BLaER1 treated with 17β-estradiol and CSF1 and Interleukin-3, amounts not matched to agents 10 nM and 100 nM (cell line): ENCODE results near the gene C19orf81.

Source experiments
- H3K27ac ChIP-seq, 11 experiments: shearing (Covaris generic); formaldehyde crosslinking; 2 replicates each; pipeline ENCODE4 v1.8.1; 2022
- H3K27me3 ChIP-seq, 11 experiments: shearing (Covaris generic); formaldehyde crosslinking; 2 replicates each; pipeline ENCODE4 v1.8.1; 2022
- H3K36me3 ChIP-seq, 11 experiments: shearing (Covaris generic); formaldehyde crosslinking; 2 replicates each; pipeline ENCODE4 v1.8.1; 2022
- H3K4me1 ChIP-seq, 10 experiments: shearing (Covaris generic); formaldehyde crosslinking; 2 replicates each; pipeline ENCODE4 v1.8.1; 2022
- H3K4me2 ChIP-seq, 11 experiments: shearing (Covaris generic); formaldehyde crosslinking; 2 replicates each; pipeline ENCODE4 v1.8.1; 2022
- H3K4me3 ChIP-seq, 10 experiments: shearing (Covaris generic); formaldehyde crosslinking; 2 replicates each; pipeline ENCODE4 v1.8.1; 2022
- H3K9ac ChIP-seq, 11 experiments: shearing (Covaris generic); formaldehyde crosslinking; 2 replicates each; pipeline ENCODE4 v1.8.1; 2022
- H3K9me3 ChIP-seq, 11 experiments: shearing (Covaris generic); formaldehyde crosslinking; replicated peaks in 1 of 11; 2 replicates each; pipeline ENCODE4 v1.8.1; 2022
- H4K20me1 ChIP-seq, 11 experiments: shearing (Covaris generic); formaldehyde crosslinking; 2 replicates each; pipeline ENCODE4 v1.8.1; 2022
- Cebpa-rat ChIP-seq, 11 experiments: shearing (Covaris generic); IDR thresholded peaks; 2 replicates each; pipeline ENCODE4 v1.8.1; 2022

The C19orf81 gene

DNA sequence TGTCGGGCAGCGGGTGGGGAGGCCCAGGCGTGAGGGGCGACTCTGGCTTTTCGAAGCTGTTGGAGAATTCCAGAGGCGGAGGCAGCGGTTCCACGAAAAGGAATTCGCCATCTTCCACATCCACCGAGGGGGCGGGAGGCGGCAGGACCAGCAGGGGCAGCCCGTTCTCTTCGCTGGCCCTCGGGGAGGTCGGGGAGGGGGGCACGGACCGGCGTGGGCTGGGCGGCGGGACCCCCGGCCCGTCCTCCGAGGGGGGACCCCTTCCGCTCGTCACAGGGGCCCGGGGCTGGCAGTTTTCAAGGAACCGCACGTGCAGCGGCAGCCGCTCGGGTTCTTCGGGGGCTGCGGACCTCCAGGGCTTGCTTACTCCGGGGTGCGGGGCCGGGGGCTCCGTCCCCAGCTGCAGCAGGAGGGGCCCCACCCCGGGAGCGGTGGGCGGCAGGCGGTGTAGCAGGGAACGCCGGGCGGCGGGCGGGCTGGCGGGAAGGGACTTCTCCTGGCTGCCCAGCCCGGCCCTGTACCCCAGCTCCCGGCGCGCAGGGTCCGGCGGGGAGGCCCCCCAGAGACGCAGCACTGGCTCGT is 18.0 kb downstream of the C19orf81 start:
- Histone ChIP-seq H3K9ac (no peak overlapping the region), H4K20me1 (peaks cover 0 to 75% (median 30%) of the 10 kb centered on the region in 11 experiments; a peak in 15 of 22 replicates), H3K4me2 (no peak overlapping the region), H3K27ac (no peak overlapping the region), H3K4me1 (peaks cover 0 to 19% (median 8%) of the 10 kb centered on the region in 10 experiments; a peak in 14 of 20 replicates), H3K27me3 (peaks cover 28 to 42% (median 32%) of the 10 kb centered on the region in 11 experiments), H3K36me3 (peaks cover 0 to 19% (median 0%) of the 10 kb centered on the region in 11 experiments; a peak in 10 of 22 replicates), H3K4me3 (no peak overlapping the region), H3K9me3 (peaks cover 0 to 7% (median 0%) of the 10 kb centered on the region in 11 experiments; a peak in 5 of 22 replicates)
- TF ChIP-seq Cebpa-rat (IDR thresholded peaks at IDR 0.05), result no peak

DNA sequence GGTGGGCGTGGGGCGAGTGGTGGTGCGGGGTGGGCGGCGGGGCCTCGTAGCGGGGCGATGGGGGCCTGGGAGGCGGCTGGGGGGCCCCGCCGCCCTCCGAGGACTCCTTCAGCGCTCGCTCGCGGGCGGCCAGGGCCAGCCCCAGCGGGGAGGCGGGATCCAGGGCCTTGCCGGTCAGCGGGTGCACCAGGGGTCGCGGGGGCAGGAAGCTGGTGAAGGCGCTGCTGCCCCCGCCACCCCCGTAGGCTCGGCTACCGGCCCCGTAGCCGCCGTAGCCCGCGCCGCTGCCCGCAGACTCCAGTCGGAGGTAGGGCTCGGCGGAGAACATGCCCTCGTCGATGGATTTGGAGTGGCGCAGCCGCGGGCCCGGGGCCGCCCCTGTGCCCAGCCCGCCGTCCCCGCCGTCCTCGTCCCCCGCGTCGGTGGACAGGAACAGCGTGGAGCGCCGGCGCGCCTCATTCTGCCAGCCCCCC is 18.6 kb downstream of the C19orf81 start:
- H3K27ac ChIP-seq, result no peak overlapping the region
- no peak overlapping the region for H3K9ac ChIP-seq
- no peak overlapping the region for H3K4me2 ChIP-seq
- peaks cover 0 to 7% (median 0%) of the 10 kb centered on the region in 11 experiments; a peak in 5 of 22 replicates for H3K9me3 ChIP-seq
- H3K4me3 ChIP-seq, result no peak overlapping the region
- H3K4me1 ChIP-seq, result peaks cover 0 to 18% (median 8%) of the 10 kb centered on the region in 10 experiments; a peak in 14 of 20 replicates
- peaks cover 0 to 70% (median 30%) of the 10 kb centered on the region in 11 experiments; a peak in 15 of 22 replicates for H4K20me1 ChIP-seq
- no peak for TF ChIP-seq Cebpa-rat (IDR thresholded peaks at IDR 0.05)
- peaks cover 28 to 42% (median 32%) of the 10 kb centered on the region in 11 experiments for H3K27me3 ChIP-seq
- peaks cover 0 to 19% (median 0%) of the 10 kb centered on the region in 11 experiments; a peak in 10 of 22 replicates for H3K36me3 ChIP-seq

DNA sequence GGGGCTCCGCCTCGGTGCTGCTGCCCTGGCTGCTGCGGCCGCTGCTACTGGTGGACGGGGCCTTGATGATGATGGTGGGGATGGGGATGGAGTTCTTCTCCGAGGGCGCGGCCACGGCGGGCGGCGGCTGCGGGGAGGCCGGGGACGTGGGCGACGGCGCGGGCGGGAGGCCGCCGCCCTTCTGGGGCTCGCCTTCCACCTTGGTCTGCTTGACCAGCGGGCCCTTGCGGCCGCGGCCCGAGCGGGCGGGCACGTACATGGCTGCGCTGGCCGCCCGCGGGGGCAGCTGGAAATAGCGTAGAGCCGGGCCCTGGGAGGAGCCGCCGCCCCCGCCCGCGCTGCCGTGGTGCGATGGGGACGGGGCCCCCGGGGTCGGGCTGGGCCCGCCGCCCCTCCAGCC is 19.2 kb downstream of the C19orf81 start:
- TF ChIP-seq Cebpa-rat (IDR thresholded peaks at IDR 0.05), result no peak
- Histone ChIP-seq H4K20me1 (peaks cover 0 to 68% (median 30%) of the 10 kb centered on the region in 11 experiments; a peak in 14 of 22 replicates), H3K4me1 (peaks cover 0 to 13% (median 6%) of the 10 kb centered on the region in 10 experiments; a peak in 14 of 20 replicates), H3K27me3 (peaks cover 28 to 42% (median 32%) of the 10 kb centered on the region in 11 experiments), H3K9ac (no peak overlapping the region), H3K4me3 (no peak overlapping the region), H3K9me3 (peaks cover 0 to 7% (median 0%) of the 10 kb centered on the region in 11 experiments; a peak in 5 of 22 replicates), H3K4me2 (no peak overlapping the region), H3K27ac (no peak overlapping the region), H3K36me3 (peaks cover 0 to 19% (median 0%) of the 10 kb centered on the region in 11 experiments; a peak in 10 of 22 replicates)

DNA sequence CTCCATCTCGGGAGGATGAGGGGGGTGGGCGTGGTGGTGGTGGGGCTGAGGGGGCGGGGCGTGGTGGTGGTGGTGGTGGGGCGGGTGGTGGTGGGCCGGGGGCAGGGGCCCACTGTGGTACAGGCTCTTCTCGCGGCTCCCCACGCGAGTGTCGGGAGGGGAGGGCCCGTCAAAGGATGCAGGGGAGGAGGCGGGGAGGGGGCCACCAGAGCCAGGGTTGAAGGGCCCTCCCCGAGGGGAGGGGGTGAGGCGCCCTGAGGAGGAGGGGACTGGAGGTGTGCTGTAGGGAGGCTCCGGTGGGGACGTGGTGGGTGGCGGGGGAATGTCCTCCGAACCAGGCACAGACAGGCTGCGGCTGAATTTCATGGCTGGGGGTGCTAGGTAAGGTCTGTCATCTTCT is 19.6 kb downstream of the C19orf81 start:
- no peak overlapping the region for H3K27ac ChIP-seq
- H3K36me3 ChIP-seq, result peaks cover 0 to 19% (median 0%) of the 10 kb centered on the region in 11 experiments; a peak in 10 of 22 replicates
- peaks cover 0 to 7% (median 0%) of the 10 kb centered on the region in 11 experiments; a peak in 5 of 22 replicates for H3K9me3 ChIP-seq
- peaks cover 0 to 11% (median 6%) of the 10 kb centered on the region in 10 experiments; a peak in 14 of 20 replicates for H3K4me1 ChIP-seq
- H3K27me3 ChIP-seq, result peaks cover 28 to 42% (median 32%) of the 10 kb centered on the region in 11 experiments
- H4K20me1 ChIP-seq, result peaks cover 0 to 64% (median 30%) of the 10 kb centered on the region in 11 experiments; a peak in 13 of 22 replicates
- H3K4me3 ChIP-seq, result no peak overlapping the region
- TF ChIP-seq Cebpa-rat (IDR thresholded peaks at IDR 0.05), result no peak
- H3K4me2 ChIP-seq, result no peak overlapping the region
- H3K9ac ChIP-seq, result no peak overlapping the region

DNA sequence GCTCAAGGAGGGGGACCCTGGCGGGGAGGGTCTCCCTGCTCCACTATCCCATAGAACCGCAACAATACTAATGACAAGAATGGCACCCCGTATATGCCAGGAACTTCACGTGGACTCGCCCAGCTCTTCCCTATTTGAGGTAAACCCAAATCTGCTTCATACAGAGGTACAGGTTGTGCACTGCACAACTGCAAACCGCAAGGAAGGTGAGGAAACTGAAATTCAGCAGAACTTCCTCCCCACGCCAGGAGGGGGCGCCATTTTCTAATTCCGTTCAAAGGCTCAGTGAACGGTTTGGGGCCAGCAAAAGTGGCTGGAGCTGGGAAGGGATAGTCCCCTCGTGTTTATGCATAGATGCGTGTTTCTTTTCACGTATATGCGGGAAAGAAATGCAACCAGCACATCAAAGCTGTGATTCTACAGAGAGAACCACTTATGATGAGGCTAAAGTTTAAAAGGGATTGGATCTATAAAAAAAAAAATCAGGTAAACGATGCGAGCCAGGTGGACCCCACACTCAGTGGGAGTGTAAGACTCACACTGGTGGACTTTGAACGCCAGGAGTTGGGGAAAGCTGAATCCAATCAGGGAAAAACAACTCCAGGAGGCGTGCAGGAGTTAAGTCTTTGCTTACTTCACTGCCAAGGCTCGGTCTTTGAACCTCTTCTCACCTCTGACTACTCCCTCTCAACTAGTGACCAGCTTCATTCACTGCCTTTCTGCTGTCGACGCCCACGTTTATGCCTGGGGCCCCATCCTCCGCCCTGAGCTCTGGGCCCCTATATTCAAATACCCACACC is 20.3 kb downstream of the C19orf81 start:
- Histone ChIP-seq H3K4me2 (no peak overlapping the region), H4K20me1 (peaks cover 0 to 64% (median 30%) of the 10 kb centered on the region in 11 experiments; a peak in 13 of 22 replicates), H3K9me3 (peaks cover 0 to 2% (median 0%) of the 10 kb centered on the region in 11 experiments; a peak in 4 of 22 replicates), H3K9ac (no peak overlapping the region), H3K4me1 (peaks cover 0 to 11% (median 6%) of the 10 kb centered on the region in 10 experiments; a peak in 14 of 20 replicates), H3K27me3 (peaks cover 28 to 42% (median 32%) of the 10 kb centered on the region in 11 experiments), H3K27ac (no peak overlapping the region), H3K36me3 (peaks cover 0 to 16% (median 0%) of the 10 kb centered on the region in 11 experiments; a peak in 10 of 22 replicates), H3K4me3 (no peak overlapping the region)
- no peak for TF ChIP-seq Cebpa-rat (IDR thresholded peaks at IDR 0.05)

DNA sequence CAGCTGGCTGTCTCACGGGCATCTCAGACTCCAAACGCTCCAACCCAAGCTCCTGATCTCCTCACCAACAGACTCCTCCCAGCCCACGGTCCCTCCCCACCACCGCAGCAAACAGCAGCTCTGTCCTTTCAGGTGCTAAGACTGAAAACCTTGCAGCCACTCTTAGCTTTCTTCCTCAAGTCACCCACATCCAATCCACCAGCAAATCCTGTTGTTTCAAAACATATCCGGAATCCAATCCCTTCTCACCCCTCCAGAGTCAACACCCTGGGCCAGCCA is 20.8 kb downstream of the C19orf81 start:
- H3K36me3 ChIP-seq, result peaks cover 0 to 17% (median 0%) of the 10 kb centered on the region in 11 experiments; a peak in 10 of 22 replicates
- H3K4me1 ChIP-seq, result peaks cover 0 to 11% (median 6%) of the 10 kb centered on the region in 10 experiments; a peak in 14 of 20 replicates
- no peak overlapping the region for H3K4me2 ChIP-seq
- no peaks in the 10 kb centered on the region for H3K9me3 ChIP-seq
- peaks cover 28 to 40% (median 32%) of the 10 kb centered on the region in 11 experiments for H3K27me3 ChIP-seq
- peaks cover 0 to 62% (median 30%) of the 10 kb centered on the region in 11 experiments; a peak in 13 of 22 replicates for H4K20me1 ChIP-seq
- H3K4me3 ChIP-seq, result no peak overlapping the region
- no peak overlapping the region for H3K27ac ChIP-seq
- TF ChIP-seq Cebpa-rat (IDR thresholded peaks at IDR 0.05), result no peak
- H3K9ac ChIP-seq, result no peak overlapping the region

DNA sequence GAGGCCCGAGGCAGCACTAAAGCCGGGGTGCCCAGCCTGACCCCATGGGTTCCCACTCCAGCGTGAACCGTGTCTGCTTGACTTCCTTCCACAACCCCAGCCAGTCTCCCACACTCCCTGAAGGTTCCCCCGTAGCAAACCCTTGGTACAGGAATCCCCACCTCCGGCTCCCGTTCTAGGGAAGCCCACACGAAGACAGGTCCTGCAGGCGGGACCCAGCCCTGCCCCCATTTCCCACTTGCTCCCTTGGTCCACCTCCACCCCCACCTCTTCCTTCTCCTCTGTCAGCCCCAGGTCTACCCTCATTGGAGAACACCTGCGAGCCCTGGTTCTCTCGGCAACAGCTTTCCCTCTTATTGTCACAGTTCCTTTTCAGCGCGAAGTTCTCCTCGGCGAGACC is 23.9 kb downstream of the C19orf81 start:
- peaks cover 0 to 4% (median 0%) of the 10 kb centered on the region in 10 experiments; a peak in 1 of 20 replicates for H3K4me1 ChIP-seq
- TF ChIP-seq Cebpa-rat (IDR thresholded peaks at IDR 0.05), result no peak
- H3K4me3 ChIP-seq, result no peak overlapping the region
- no peak overlapping the region for H3K4me2 ChIP-seq
- H3K27ac ChIP-seq, result no peak overlapping the region
- peaks cover 0 to 40% (median 25%) of the 10 kb centered on the region in 11 experiments; a peak in 13 of 22 replicates for H3K36me3 ChIP-seq
- no peak overlapping the region for H3K9ac ChIP-seq
- no peaks in the 10 kb centered on the region for H3K9me3 ChIP-seq
- peaks cover 0 to 35% (median 16%) of the 10 kb centered on the region in 11 experiments; a peak in 13 of 22 replicates for H4K20me1 ChIP-seq
- peaks cover 5 to 10% (median 6%) of the 10 kb centered on the region in 11 experiments; a peak in 21 of 22 replicates for H3K27me3 ChIP-seq

DNA sequence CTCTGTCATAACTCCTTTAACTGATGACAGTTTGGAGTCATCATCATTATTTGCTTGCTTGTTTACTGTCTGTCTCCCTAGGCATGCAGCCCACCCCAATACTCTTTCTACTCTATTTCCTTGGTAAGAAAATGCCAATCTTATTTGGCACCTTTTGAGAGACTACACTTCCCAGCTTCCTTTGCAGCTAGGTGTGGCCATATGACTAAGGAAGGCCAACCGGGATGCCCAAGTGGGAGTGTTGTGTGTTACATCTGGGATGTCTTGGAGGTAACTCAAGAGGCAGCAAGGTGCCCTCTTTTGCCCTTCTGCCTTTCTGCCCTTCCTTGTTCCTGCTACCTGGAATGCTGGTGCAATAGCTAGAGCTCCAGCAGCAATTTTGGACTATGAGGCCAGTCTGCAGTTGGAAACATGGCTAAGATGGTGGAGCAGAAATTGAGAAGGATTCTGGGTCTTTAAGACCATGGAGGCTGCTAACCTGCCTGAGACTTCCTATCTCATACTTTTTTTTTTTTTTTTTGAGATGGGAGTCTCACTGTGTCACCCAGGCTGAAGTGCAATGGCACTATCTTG is 27.5 kb downstream of the C19orf81 start:
- TF ChIP-seq Cebpa-rat (IDR thresholded peaks at IDR 0.05), result no peak
- H3K4me2 ChIP-seq, result no peak overlapping the region
- H3K36me3 ChIP-seq, result peaks cover 0 to 45% (median 28%) of the 10 kb centered on the region in 11 experiments; a peak in 13 of 22 replicates
- no peaks in the 10 kb centered on the region for H3K27me3 ChIP-seq
- no peak overlapping the region for H3K9ac ChIP-seq
- peaks cover 0 to 13% (median 0%) of the 10 kb centered on the region in 11 experiments; a peak in 6 of 22 replicates for H4K20me1 ChIP-seq
- H3K4me3 ChIP-seq, result no peak overlapping the region
- peaks cover 10 to 14% (median 14%) of the 10 kb centered on the region in 10 experiments; a peak in 18 of 20 replicates for H3K4me1 ChIP-seq
- H3K9me3 ChIP-seq, result no peaks in the 10 kb centered on the region
- no peak overlapping the region for H3K27ac ChIP-seq
